Superior temporal gyrus (tissue), 1 donor: ENCODE data around the gene APOBEC3C.
"Not testable (repeated sequence)": the region's sequence is repeated elsewhere in the genome, so short reads cannot be mapped to it uniquely, and the experiment has no call there.

Experiments
- DNase-seq: peaks from one replicate; pipeline ENCODE4 v3.0.0-alpha.2; 2016; ENCODE audit errors: extremely low spot score

Gene APOBEC3C

GRCh38 chr22:38981992-38982927, 31.8 kb upstream of the APOBEC3C start, which contains the start of gene APOBEC3B:
TSS of gene APOBEC3B (plus strand) at chr22:38982347. CDS start at chr22:38982454, 107 bp downstream.
- DNase-seq, result peak; percentile 55

- no peak for DNase-seq
Observed at GRCh38 chr22:38984224-38984623, 29.8 kb upstream of the APOBEC3C start.

- not testable (repeated sequence) for DNase-seq
Observed at GRCh38 chr22:38984784-38985757, 29.0 kb upstream of the APOBEC3C start.

- DNase-seq, result no peak
Observed at GRCh38 chr22:38986629-38987028, 27.4 kb upstream of the APOBEC3C start.

- DNase-seq, result no peak
Observed at GRCh38 chr22:38987171-38987895, 26.7 kb upstream of the APOBEC3C start.

- no peak for DNase-seq
Observed at GRCh38 chr22:38989466-38989865, 24.6 kb upstream of the APOBEC3C start.

GRCh38 chr22:38992871-38993371, 21.1 kb upstream of the APOBEC3C start:
- DNase-seq, result not testable (repeated sequence)

GRCh38 chr22:38996105-38996504, 18.0 kb upstream of the APOBEC3C start:
- DNase-seq, result no peak

- no peak for DNase-seq
Observed at GRCh38 chr22:38997518-38997917, 16.5 kb upstream of the APOBEC3C start.

GRCh38 chr22:39003165-39003638, 10.9 kb upstream of the APOBEC3C start:
- peak; percentile 74 for DNase-seq

- no peak for DNase-seq
Observed at GRCh38 chr22:39007177-39007576, 6.9 kb upstream of the APOBEC3C start.

- not testable (repeated sequence) for DNase-seq
Observed at GRCh38 chr22:39008271-39008850, 5.7 kb upstream of the APOBEC3C start.

GRCh38 chr22:39010946-39011345, 3.1 kb upstream of the APOBEC3C start:
- no peak for DNase-seq

GRCh38 chr22:39012533-39013511, 1.2 kb upstream of the APOBEC3C start:
- no peak for DNase-seq

- DNase-seq, result not testable (repeated sequence)
Observed at GRCh38 chr22:39013561-39013941, 506 bp upstream of the APOBEC3C start.

GRCh38 chr22:39014723-39015121, 665 bp downstream of the APOBEC3C start:
- DNase-seq, result not testable (repeated sequence)

GRCh38 chr22:39016592-39016991, 2.5 kb downstream of the APOBEC3C start:
- DNase-seq, result no peak

GRCh38 chr22:39017596-39018365, 3.7 kb downstream of the APOBEC3C start:
- DNase-seq, result no peak
